Ovary (tissue), 3 donors: Measurements from ENCODE around the gene P4HB.

Experiments used
- CTCF ChIP-seq, 3 donors: fragments of 450-650 bp in 2 of 3; fragments of 200-600 bp in 1 of 3; IDR thresholded peaks; one replicate each; pipeline versions ENCODE4 v1.5.1 to v1.8.0; 2016 to 2022; ENCODE audit warnings: antibody characterized with exemption in 3 of 3, mild to moderate bottlenecking in 1 of 3
- EP300 ChIP-seq: sonication (generic); formaldehyde crosslinking; IDR thresholded peaks from one replicate; pipeline ENCODE4 v1.6.1; 2017; ENCODE audit warnings: antibody characterized with exemption
- POLR2A ChIP-seq: fragments of 450-650 bp; IDR thresholded peaks from one replicate; pipeline ENCODE4 v1.6.1; 2017; ENCODE audit warnings: antibody characterized with exemption, mild to moderate bottlenecking, moderate library complexity
- donor health status: DM: no; HTN: no; CAD: no.

GRCh38 chr17:81812571-81813370 is 47.6 kb downstream of the P4HB start:
- TF ChIP-seq CTCF (IDR thresholded peaks at IDR 0.05) (no peak), POLR2A (no peak), EP300 (no peak)
